OCI-LY3 (cell line): ENCODE measurements around the gene TAF1D.

ENCODE experiments used
- H2AFZ ChIP-seq: fragments of 200-600, 300-600 bp; shearing (Covaris generic); 2 replicates; pipeline ENCODE4 v1.6.0; 2014; ENCODE audit warnings: antibody characterized with exemption, low read depth, low read length
- H3K27ac ChIP-seq: fragments of 200-600, 300-600 bp; sonication (generic); 2 replicates; pipeline ENCODE4 v1.5.1; 2014; ENCODE audit warnings: mild to moderate bottlenecking, low read length, moderate library complexity, mixed read lengths
- H3K27me3 ChIP-seq: fragments of 200-600, 300-600 bp; sonication (generic); 2 replicates; pipeline ENCODE4 v1.6.1; 2014; ENCODE audit warnings: low read depth, low read length, mixed read lengths
- H3K36me3 ChIP-seq: fragments of 200-600, 300-600 bp; sonication (generic); replicated peaks from 2 replicates; pipeline ENCODE3; 2014; ENCODE audit warnings: low read depth, low read length, mixed read lengths
- H3K4me1 ChIP-seq: fragments of 300-600, 200-600 bp; sonication (generic); 2 replicates; pipeline ENCODE4 v1.6.1; 2014; ENCODE audit warnings: low read length, mixed read lengths
- H3K4me2 ChIP-seq: fragments of 200-600, 300-600 bp; sonication (generic); 2 replicates; pipeline ENCODE4 v1.6.1; 2014; ENCODE audit warnings: low read length, mixed read lengths
- H3K4me3 ChIP-seq: fragments of 300-600, 200-600 bp; sonication (generic); 2 replicates; pipeline ENCODE4 v1.5.1; 2014; ENCODE audit warnings: antibody characterized with exemption, mild to moderate bottlenecking, low read length, moderate library complexity
- H3K79me2 ChIP-seq: fragments of 300-600, 200-600 bp; shearing (Covaris generic); 2 replicates; pipeline ENCODE4 v1.6.1; 2014; ENCODE audit warnings: mild to moderate bottlenecking, low read length, mixed read lengths
- H3K9ac ChIP-seq: fragments of 300-600, 200-600 bp; shearing (Covaris generic); 2 replicates; pipeline ENCODE4 v1.6.0; 2014; ENCODE audit warnings: mild to moderate bottlenecking, low read length, moderate library complexity
- H3K9me3 ChIP-seq: fragments of 200-600, 300-600 bp; shearing (Covaris generic); 2 replicates; pipeline ENCODE4 v1.6.1; 2014; ENCODE audit warnings: low read length, mixed read lengths; ENCODE audit not compliant: insufficient read depth
- H4K20me1 ChIP-seq: fragments of 200-600, 300-600 bp; sonication (generic); 2 replicates; pipeline ENCODE4 v1.6.1; 2016; ENCODE audit warnings: low read length, mixed read lengths; ENCODE audit not compliant: insufficient read depth
- EZH2phosphoT487 ChIP-seq: fragments of 200-600 bp; shearing (Covaris generic); IDR thresholded peaks from 2 replicates; pipeline ENCODE4 v1.6.1; 2018; ENCODE audit warnings: antibody characterized with exemption, mixed run types, low read depth
- TF ChIP-seq, protein P1 (sequence below): fragments of 200-600, 300-600 bp; sonication (generic); IDR thresholded peaks from 2 replicates; pipeline ENCODE4 v1.5.1; 2014; ENCODE audit warnings: antibody characterized with exemption, low read length, low read depth

TAF1D gene

DNA sequence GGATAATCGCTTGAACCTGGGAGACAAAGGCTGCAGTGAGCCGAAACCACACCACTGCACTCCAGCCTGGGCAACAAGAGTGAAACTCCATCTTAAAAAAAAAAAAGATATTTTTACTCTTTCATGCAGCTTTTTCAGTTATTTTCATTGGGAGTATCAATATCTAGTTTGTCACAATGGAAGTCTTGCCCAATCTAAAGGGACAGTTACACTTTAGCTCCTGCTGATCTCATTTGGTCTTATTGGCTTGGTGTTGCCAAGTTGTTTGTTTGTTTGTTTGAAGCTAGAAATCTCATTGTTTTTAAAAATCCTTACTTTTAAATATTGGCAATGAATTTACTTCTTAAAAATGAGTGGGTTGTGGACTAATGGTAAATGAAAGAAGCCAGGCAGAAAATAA lies 55.1 kb downstream of the TAF1D start:
- Histone ChIP-seq H3K4me3 (no peak overlapping the region), H3K27ac (no peak overlapping the region), H3K79me2 (peaks cover 16% of the 10 kb centered on the region), H4K20me1 (0 out of 2 replicates have a peak, but pooled peaks cover 6% of the 10 kb centered on the region), H2AFZ (no peak overlapping the region), H3K36me3 (peaks cover 72% of the 10 kb centered on the region), H3K9ac (no peak overlapping the region), H3K4me1 (peaks cover 33% of the 10 kb centered on the region), H3K9me3 (no peaks in the 10 kb centered on the region), H3K27me3 (no peaks in the 10 kb centered on the region), H3K4me2 (no peak overlapping the region)
- TF ChIP-seq EZH2phosphoT487, result no peak
- TF ChIP-seq, protein P1, sequence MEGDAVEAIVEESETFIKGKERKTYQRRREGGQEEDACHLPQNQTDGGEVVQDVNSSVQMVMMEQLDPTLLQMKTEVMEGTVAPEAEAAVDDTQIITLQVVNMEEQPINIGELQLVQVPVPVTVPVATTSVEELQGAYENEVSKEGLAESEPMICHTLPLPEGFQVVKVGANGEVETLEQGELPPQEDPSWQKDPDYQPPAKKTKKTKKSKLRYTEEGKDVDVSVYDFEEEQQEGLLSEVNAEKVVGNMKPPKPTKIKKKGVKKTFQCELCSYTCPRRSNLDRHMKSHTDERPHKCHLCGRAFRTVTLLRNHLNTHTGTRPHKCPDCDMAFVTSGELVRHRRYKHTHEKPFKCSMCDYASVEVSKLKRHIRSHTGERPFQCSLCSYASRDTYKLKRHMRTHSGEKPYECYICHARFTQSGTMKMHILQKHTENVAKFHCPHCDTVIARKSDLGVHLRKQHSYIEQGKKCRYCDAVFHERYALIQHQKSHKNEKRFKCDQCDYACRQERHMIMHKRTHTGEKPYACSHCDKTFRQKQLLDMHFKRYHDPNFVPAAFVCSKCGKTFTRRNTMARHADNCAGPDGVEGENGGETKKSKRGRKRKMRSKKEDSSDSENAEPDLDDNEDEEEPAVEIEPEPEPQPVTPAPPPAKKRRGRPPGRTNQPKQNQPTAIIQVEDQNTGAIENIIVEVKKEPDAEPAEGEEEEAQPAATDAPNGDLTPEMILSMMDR, result no peak
